ENCODE data around the gene TTLL6.
"Not testable (repeated sequence)": the region's sequence is repeated elsewhere in the genome, so short reads cannot be mapped to it uniquely, and the experiment has no call there.

The TTLL6 gene

GRCh38 chr17:48830840-48831548 lies 14.0 kb upstream of the TTLL6 start, which contains the start of gene CALCOCO2:
TSS of gene CALCOCO2 (plus strand) at chr17:48831035. CDS start at chr17:48841708, 10,673 bp downstream.
- no peaks in the 10 kb centered on the region for H3K9me3 Mint-ChIP-seq

GRCh38 chr17:48825446-48826381 lies 8.7 kb upstream of the TTLL6 start:
- H3K36me3 Mint-ChIP-seq (ENCODE audit: low read depth): no peaks in the 10 kb centered on the region
- no peaks in the 10 kb centered on the region for H3K9me3 Mint-ChIP-seq

More at GRCh38 chr17:48830840-48831548, 14.0 kb upstream of the TTLL6 start, which contains the start of gene CALCOCO2:
- Mint-ChIP-seq H3K36me3 (ENCODE audit: low read depth) (peaks cover 12% of the 10 kb centered on the region), H3K4me3 (peak within 1 kb of the TSS; percentile 97), H3K27ac (peak within 1 kb of the TSS; percentile 100), H3K27me3 (ENCODE audit: low read depth) (peaks cover 11% of the 10 kb centered on the region), H3K4me1 (ENCODE audit: low read depth) (peaks cover 37% of the 10 kb centered on the region)

GRCh38 chr17:48820936-48821335 lies 3.9 kb upstream of the TTLL6 start:
- H3K36me3 Mint-ChIP-seq (ENCODE audit: low read depth); H3K27ac Mint-ChIP-seq; H3K4me3 Mint-ChIP-seq; H3K9me3 Mint-ChIP-seq; H3K4me1 Mint-ChIP-seq (ENCODE audit: low read depth): not testable (repeated sequence)
- peaks cover 63% of the 10 kb centered on the region for H3K27me3 Mint-ChIP-seq (ENCODE audit: low read depth)

More at GRCh38 chr17:48825446-48826381, 8.7 kb upstream of the TTLL6 start:
- H3K4me3 Mint-ChIP-seq: no peak overlapping the region
- peaks cover 37% of the 10 kb centered on the region for H3K27me3 Mint-ChIP-seq (ENCODE audit: low read depth)
- no peak overlapping the region for H3K27ac Mint-ChIP-seq
- H3K4me1 Mint-ChIP-seq (ENCODE audit: low read depth): no peaks in the 10 kb centered on the region

GRCh38 chr17:48819466-48819865 lies 2.4 kb upstream of the TTLL6 start:
- no peaks in the 10 kb centered on the region for H3K36me3 Mint-ChIP-seq (ENCODE audit: low read depth)
- no peaks in the 10 kb centered on the region for H3K9me3 Mint-ChIP-seq
- peaks cover 9% of the 10 kb centered on the region for H3K4me1 Mint-ChIP-seq (ENCODE audit: low read depth)
- peaks cover 69% of the 10 kb centered on the region for H3K27me3 Mint-ChIP-seq (ENCODE audit: low read depth)
- H3K27ac Mint-ChIP-seq: no peak overlapping the region
- H3K4me3 Mint-ChIP-seq: no peak overlapping the region

GRCh38 chr17:48818361-48818841 lies 1.4 kb upstream of the TTLL6 start:
- Mint-ChIP-seq H3K27me3 (ENCODE audit: low read depth) (peaks cover 69% of the 10 kb centered on the region), H3K36me3 (ENCODE audit: low read depth) (no peaks in the 10 kb centered on the region), H3K4me3 (peak overlapping the region; percentile 31)

GRCh38 chr17:48816438-48816773 lies 623 bp downstream of the TTLL6 start:
- Mint-ChIP-seq H3K4me1 (ENCODE audit: low read depth) (peaks cover 9% of the 10 kb centered on the region), H3K4me3 (peak overlapping the region; percentile 58), H3K9me3 (no peaks in the 10 kb centered on the region), H3K36me3 (ENCODE audit: low read depth) (no peaks in the 10 kb centered on the region), H3K27me3 (ENCODE audit: low read depth) (peaks cover 71% of the 10 kb centered on the region), H3K27ac (no peak overlapping the region)

More at GRCh38 chr17:48818361-48818841, 1.4 kb upstream of the TTLL6 start:
- Mint-ChIP-seq H3K4me1 (ENCODE audit: low read depth) (peaks cover 9% of the 10 kb centered on the region), H3K9me3 (no peaks in the 10 kb centered on the region), H3K27ac (no peak overlapping the region)

GRCh38 chr17:48815311-48815710 lies 1.7 kb downstream of the TTLL6 start:
- H3K27me3 Mint-ChIP-seq (ENCODE audit: low read depth): peaks cover 67% of the 10 kb centered on the region
- H3K27ac Mint-ChIP-seq: no peak overlapping the region
- no peaks in the 10 kb centered on the region for H3K36me3 Mint-ChIP-seq (ENCODE audit: low read depth)
- H3K4me3 Mint-ChIP-seq: no peak overlapping the region
- H3K4me1 Mint-ChIP-seq (ENCODE audit: low read depth): peaks cover 9% of the 10 kb centered on the region
- H3K9me3 Mint-ChIP-seq: no peaks in the 10 kb centered on the region

GRCh38 chr17:48814504-48814903 lies 2.5 kb downstream of the TTLL6 start:
- Mint-ChIP-seq H3K4me1 (ENCODE audit: low read depth) (peaks cover 9% of the 10 kb centered on the region), H3K36me3 (ENCODE audit: low read depth) (no peaks in the 10 kb centered on the region), H3K9me3 (no peaks in the 10 kb centered on the region), H3K27me3 (ENCODE audit: low read depth) (peaks cover 62% of the 10 kb centered on the region), H3K27ac (no peak overlapping the region), H3K4me3 (no peak overlapping the region)

- Mint-ChIP-seq H3K27ac (no peak overlapping the region), H3K9me3 (no peaks in the 10 kb centered on the region), H3K4me3 (no peak overlapping the region), H3K4me1 (ENCODE audit: low read depth) (peaks cover 9% of the 10 kb centered on the region), H3K27me3 (ENCODE audit: low read depth) (peaks cover 51% of the 10 kb centered on the region), H3K36me3 (ENCODE audit: low read depth) (no peaks in the 10 kb centered on the region)
These were observed 5.0 kb downstream of the TTLL6 start for GRCh38 chr17:48812001-48812400.

GRCh38 chr17:48809182-48809581 lies 7.8 kb downstream of the TTLL6 start:
- H3K9me3 Mint-ChIP-seq: no peaks in the 10 kb centered on the region
- peaks cover 41% of the 10 kb centered on the region for H3K27me3 Mint-ChIP-seq (ENCODE audit: low read depth)
- H3K4me1 Mint-ChIP-seq (ENCODE audit: low read depth): no peaks in the 10 kb centered on the region
- H3K4me3 Mint-ChIP-seq: no peak overlapping the region
- no peak overlapping the region for H3K27ac Mint-ChIP-seq
- H3K36me3 Mint-ChIP-seq (ENCODE audit: low read depth): no peaks in the 10 kb centered on the region

GRCh38 chr17:48804936-48805411 lies 12.1 kb downstream of the TTLL6 start:
- no peaks in the 10 kb centered on the region for H3K9me3 Mint-ChIP-seq
- no peaks in the 10 kb centered on the region for H3K36me3 Mint-ChIP-seq (ENCODE audit: low read depth)
- no peak overlapping the region for H3K27ac Mint-ChIP-seq
- H3K4me1 Mint-ChIP-seq (ENCODE audit: low read depth): no peaks in the 10 kb centered on the region
- H3K27me3 Mint-ChIP-seq (ENCODE audit: low read depth): peaks cover 49% of the 10 kb centered on the region
- H3K4me3 Mint-ChIP-seq: no peak overlapping the region

- Mint-ChIP-seq H3K36me3 (ENCODE audit: low read depth) (no peaks in the 10 kb centered on the region), H3K4me1 (ENCODE audit: low read depth) (no peaks in the 10 kb centered on the region), H3K27me3 (ENCODE audit: low read depth) (peaks cover 55% of the 10 kb centered on the region), H3K4me3 (no peak overlapping the region), H3K9me3 (no peaks in the 10 kb centered on the region), H3K27ac (no peak overlapping the region)
These were observed 16.3 kb downstream of the TTLL6 start for GRCh38 chr17:48800626-48801217.

GRCh38 chr17:48799069-48799723 lies 17.8 kb downstream of the TTLL6 start:
- H3K27ac Mint-ChIP-seq: no peak overlapping the region
- H3K4me1 Mint-ChIP-seq (ENCODE audit: low read depth): no peaks in the 10 kb centered on the region
- H3K27me3 Mint-ChIP-seq (ENCODE audit: low read depth): peaks cover 49% of the 10 kb centered on the region
- H3K9me3 Mint-ChIP-seq: no peaks in the 10 kb centered on the region
- no peaks in the 10 kb centered on the region for H3K36me3 Mint-ChIP-seq (ENCODE audit: low read depth)
- no peak overlapping the region for H3K4me3 Mint-ChIP-seq

- not testable (repeated sequence) for H3K4me3 Mint-ChIP-seq; H3K36me3 Mint-ChIP-seq (ENCODE audit: low read depth); H3K9me3 Mint-ChIP-seq; H3K27ac Mint-ChIP-seq
- Mint-ChIP-seq H3K27me3 (ENCODE audit: low read depth) (peaks cover 55% of the 10 kb centered on the region), H3K4me1 (ENCODE audit: low read depth) (peaks cover 12% of the 10 kb centered on the region)
These were observed 20.9 kb downstream of the TTLL6 start for GRCh38 chr17:48796163-48796522.
